HEK293T (cell line): ENCODE results near the gene MTARC2.

ENCODE experiments used
- ARNT ChIP-seq: fragments of 450-650 bp; IDR thresholded peaks from 2 replicates; pipeline ENCODE4 v1.6.1; 2017; ENCODE audit warnings: mild to moderate bottlenecking
- BHLHE40 ChIP-seq: fragments of 450-650 bp; IDR thresholded peaks from 2 replicates; pipeline ENCODE4 v1.6.1; 2016; ENCODE audit warnings: mild to moderate bottlenecking, moderate library complexity, borderline replicate concordance
- FOXK2 ChIP-seq: fragments of 450-650 bp; IDR thresholded peaks from 2 replicates; pipeline ENCODE4 v1.6.1; 2016; ENCODE audit warnings: mild to moderate bottlenecking
- FOXM1 ChIP-seq: fragments of 450-650 bp; IDR thresholded peaks from 2 replicates; pipeline ENCODE4 v1.6.1; 2017; ENCODE audit warnings: mild to moderate bottlenecking, borderline replicate concordance
- L3MBTL2 ChIP-seq: fragments of 450-650 bp; conservative IDR thresholded peaks from 2 replicates; pipeline ENCODE4 v1.6.1; 2016; ENCODE audit warnings: mild to moderate bottlenecking
- LEF1 ChIP-seq: fragments of 450-650 bp; IDR thresholded peaks from 2 replicates; pipeline ENCODE4 v1.6.1; 2017; ENCODE audit warnings: mild to moderate bottlenecking, borderline replicate concordance
- SP1 ChIP-seq: fragments of 450-650 bp; IDR thresholded peaks from 2 replicates; pipeline ENCODE4 v1.6.1; 2017
- TARDBP ChIP-seq: fragments of 450-650 bp; IDR thresholded peaks from 2 replicates; pipeline ENCODE4 v1.6.1; 2016

GRCh38 chr1:220751111-220751510, 3.0 kb downstream of the MTARC2 start:
- TF ChIP-seq FOXM1 (no peak), L3MBTL2 (no peak), BHLHE40 (no peak), SP1 (no peak), FOXK2 (no peak), LEF1 (no peak), ARNT (no peak), TARDBP (no peak)
